GM13977 (cell line): ENCODE data around the gene KRT25.

Experiments
- DNase-seq: peaks from one replicate; pipeline ENCODE4 v3.0.0; 2012; ENCODE audit warnings: low spot score
- CTCF ChIP-seq: IDR thresholded peaks from 2 replicates; pipeline ENCODE4 v1.5.1; 2012; ENCODE audit warnings: mild to moderate bottlenecking, control low read depth; ENCODE audit not compliant: insufficient read depth; ENCODE audit errors: extremely low read depth, missing control alignments
- in situ Hi-C: fragments of 300-500 bp; cut with MboI; formaldehyde crosslinking; loops from one replicate; pipeline ENCODE4 v1.12.0; 2022; ENCODE audit warnings: low sequenced_read_pairs, low pct_unique_long_range_greater_than_20kb, mixed read lengths, inconsistent platforms; ENCODE audit not compliant: unreplicated experiment

Gene KRT25

DNA sequence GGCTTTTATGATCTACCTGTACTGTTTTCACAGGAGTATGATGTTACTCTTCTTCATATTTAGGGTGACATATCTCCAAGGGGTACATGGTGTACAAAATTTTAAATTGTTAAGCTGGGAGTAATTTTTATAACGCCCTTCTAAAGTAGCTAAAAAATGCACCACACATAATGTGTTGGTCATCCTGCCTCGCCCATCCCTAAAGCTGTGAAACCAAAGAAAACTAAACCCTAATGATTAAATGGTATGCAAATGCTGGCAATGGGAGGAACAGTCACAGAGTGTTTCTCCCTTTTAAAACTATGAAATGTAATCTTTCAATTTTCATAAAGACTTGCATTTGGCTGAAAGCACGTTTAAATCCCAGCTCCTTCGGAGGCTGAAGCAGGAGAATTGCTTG lies 49.5 kb downstream of the KRT25 start:
- no peak for DNase-seq
- in situ Hi-C loops = no loop called here
- TF ChIP-seq CTCF = no peak

GRCh38 chr17:40703652-40704051 lies 51.5 kb downstream of the KRT25 start, which contains the start of gene KRT24:
Gene KRT24, minus strand, starts transcription at chr17:40703752. Its CDS starts 59 bp downstream, at chr17:40703693.
- in situ Hi-C loops = no loop called here
- TF ChIP-seq CTCF = no peak
- DNase-seq = no peak

GRCh38 chr17:40702271-40702670 lies 52.9 kb downstream of the KRT25 start:
- in situ Hi-C loops = no loop called here
- TF ChIP-seq CTCF = no peak
- no peak for DNase-seq

GRCh38 chr17:40699853-40700252 lies 55.3 kb downstream of the KRT25 start:
- in situ Hi-C loops = no loop called here
- no peak for DNase-seq

GRCh38 chr17:40699371-40699770 lies 55.8 kb downstream of the KRT25 start:
- no peak for DNase-seq
- TF ChIP-seq CTCF = no peak
- in situ Hi-C loops = no loop called here

More at GRCh38 chr17:40699853-40700252, 55.3 kb downstream of the KRT25 start:
- TF ChIP-seq CTCF = no peak
